ENCODE results near the gene VTN.

The VTN gene

GRCh38 chr17:28366605-28367004 is 3.5 kb downstream of the VTN start:
- peak; percentile 39 for TF ChIP-seq CTCF (IDR thresholded peaks at IDR 0.05; ENCODE audit: low read depth, low read length, missing control alignments)
- H3K36me3 ChIP-seq (replicated peaks): peaks cover 2% of the 10 kb centered on the region
- H3K4me3 ChIP-seq (ENCODE audit: low read depth, low read length): no peak overlapping the region
- in situ Hi-C loops (cut with HindIII; ENCODE audit: low pct_ligation_motif_present, low sequenced_read_pairs): no loop called here
- no peak overlapping the region for H3K27ac ChIP-seq
- no peaks in the 10 kb centered on the region for H3K27me3 ChIP-seq (replicated peaks)
- no peak for DNase-seq

GRCh38 chr17:28365487-28365886 is 4.6 kb downstream of the VTN start:
- no peaks in the 10 kb centered on the region for H3K27me3 ChIP-seq (replicated peaks)
- H3K27ac ChIP-seq: no peak overlapping the region
- in situ Hi-C loops (cut with HindIII; ENCODE audit: low pct_ligation_motif_present, low sequenced_read_pairs): no loop called here
- DNase-seq: no peak
- H3K4me3 ChIP-seq (ENCODE audit: low read depth, low read length): no peak overlapping the region
- peaks cover 13% of the 10 kb centered on the region for H3K36me3 ChIP-seq (replicated peaks)
- TF ChIP-seq CTCF (IDR thresholded peaks at IDR 0.05; ENCODE audit: low read depth, low read length, missing control alignments): no peak

GRCh38 chr17:28364665-28365363 is 5.3 kb downstream of the VTN start, which contains the start of gene SEBOX:
TSS of gene SEBOX (minus strand) at chr17:28365199. CDS start at chr17:28365151, 48 bp downstream.
- TF ChIP-seq CTCF (IDR thresholded peaks at IDR 0.05; ENCODE audit: low read depth, low read length, missing control alignments): no peak
- no peak for DNase-seq
- Histone ChIP-seq H3K27ac (no peak within 1 kb of the TSS), H3K4me3 (ENCODE audit: low read depth, low read length) (no peak within 1 kb of the TSS), H3K27me3 (replicated peaks) (no peaks in the 10 kb centered on the region), H3K36me3 (replicated peaks) (peaks cover 17% of the 10 kb centered on the region)
- in situ Hi-C loops (cut with HindIII; ENCODE audit: low pct_ligation_motif_present, low sequenced_read_pairs): no loop called here

- no peak for TF ChIP-seq CTCF (IDR thresholded peaks at IDR 0.05; ENCODE audit: low read depth, low read length, missing control alignments)
- no peak for DNase-seq
- Histone ChIP-seq H3K4me3 (ENCODE audit: low read depth, low read length) (no peak overlapping the region), H3K27me3 (replicated peaks) (no peaks in the 10 kb centered on the region), H3K36me3 (replicated peaks) (peaks cover 17% of the 10 kb centered on the region), H3K27ac (no peak overlapping the region)
- in situ Hi-C loops (cut with HindIII; ENCODE audit: low pct_ligation_motif_present, low sequenced_read_pairs): no loop called here
These were observed 6.1 kb downstream of the VTN start for GRCh38 chr17:28363776-28364650.

- H3K27ac ChIP-seq: no peak overlapping the region
- no peak overlapping the region for H3K4me3 ChIP-seq (ENCODE audit: low read depth, low read length)
- peaks cover 17% of the 10 kb centered on the region for H3K36me3 ChIP-seq (replicated peaks)
- DNase-seq: no peak
- TF ChIP-seq CTCF (IDR thresholded peaks at IDR 0.05; ENCODE audit: low read depth, low read length, missing control alignments): no peak
- no peaks in the 10 kb centered on the region for H3K27me3 ChIP-seq (replicated peaks)
- in situ Hi-C loops (cut with HindIII; ENCODE audit: low pct_ligation_motif_present, low sequenced_read_pairs): no loop called here
These were observed 6.9 kb downstream of the VTN start for GRCh38 chr17:28363186-28363585.

Measured in brain microvascular endothelial cell (primary cell).